Upper lobe of right lung (tissue), 1 donor: ENCODE measurements around the gene CHD1. TPM values are rescaled to one million over a fixed set of nuclear protein-coding genes. Genes with fewer than 3 reads are reported as not detected.

ENCODE experiments used
- ATAC-seq: fragments of 200-7000 bp; cut with Tn5 transposase; one replicate; pipeline ENCODE4 v1.9.1; 2020; ENCODE audit warnings: mild to moderate bottlenecking, moderate library complexity
- DNase-seq: peaks from one replicate; pipeline ENCODE4 v3.0.0-alpha.2; 2020
- H3K27ac ChIP-seq: fragments of 200-600 bp; one replicate; pipeline ENCODE4 v1.8.0; 2022
- H3K27me3 ChIP-seq: fragments of 200-600 bp; one replicate; pipeline ENCODE4 v1.8.0; 2022; ENCODE audit warnings: mild to moderate bottlenecking
- H3K36me3 ChIP-seq: fragments of 200-600 bp; one replicate; pipeline ENCODE4 v1.8.0; 2022
- H3K4me1 ChIP-seq: fragments of 200-600 bp; one replicate; pipeline ENCODE4 v1.8.0; 2022
- H3K4me3 ChIP-seq: fragments of 200-600 bp; one replicate; pipeline ENCODE4 v1.8.0; 2022; ENCODE audit warnings: mild to moderate bottlenecking
- H3K9me3 ChIP-seq: fragments of 200-600 bp; one replicate; pipeline ENCODE4 v1.8.0; 2022
- intact Hi-C: fragments of 100-400 bp; cut with DNase I; formaldehyde crosslinking; loops from one replicate; pipeline ENCODE4 v1.11.0; 2022
- total RNA-seq: library from RNA; stranded (reverse); fragmentation: NEBNext Ultra II Directional; extraction: Animal tissue kit (Norgen Biotek cat#: 25700); gene quantifications from one replicate; pipeline ENCODE4 v1.2.1, GENCODE V29; 2021
- TF ChIP-seq, protein P1 (sequence below): fragments of 200-600 bp; IDR thresholded peaks from one replicate; pipeline ENCODE4 v1.8.0; 2022; ENCODE audit warnings: antibody characterized with exemption
- donor health status: DM: no; HTN: yes; CAD: no; lungs with severe emphysema.

The CHD1 gene
- total RNA-seq, 1 donor from 2014 or later: 33.3 TPM

DNA sequence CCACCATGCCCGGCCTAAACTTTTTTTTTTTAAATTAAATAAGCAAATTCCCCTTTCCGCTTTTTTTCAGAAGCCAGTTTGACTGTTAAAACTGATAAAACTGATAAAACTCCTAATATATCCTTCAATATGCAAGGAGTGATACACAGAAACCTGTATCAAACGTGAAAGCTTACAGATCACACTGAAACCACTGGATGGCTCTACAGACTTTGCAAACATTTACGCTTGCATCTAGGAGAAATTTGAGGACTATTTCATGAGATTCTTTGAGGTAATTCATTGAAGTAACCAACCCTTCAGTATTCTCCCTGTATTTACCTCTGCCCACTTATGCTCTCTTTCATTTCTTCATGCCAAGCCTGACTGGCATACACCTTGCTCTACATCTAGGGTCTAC lies 40.6 kb upstream of the CHD1 start:
- no peak for DNase-seq
- TF ChIP-seq, protein P1, sequence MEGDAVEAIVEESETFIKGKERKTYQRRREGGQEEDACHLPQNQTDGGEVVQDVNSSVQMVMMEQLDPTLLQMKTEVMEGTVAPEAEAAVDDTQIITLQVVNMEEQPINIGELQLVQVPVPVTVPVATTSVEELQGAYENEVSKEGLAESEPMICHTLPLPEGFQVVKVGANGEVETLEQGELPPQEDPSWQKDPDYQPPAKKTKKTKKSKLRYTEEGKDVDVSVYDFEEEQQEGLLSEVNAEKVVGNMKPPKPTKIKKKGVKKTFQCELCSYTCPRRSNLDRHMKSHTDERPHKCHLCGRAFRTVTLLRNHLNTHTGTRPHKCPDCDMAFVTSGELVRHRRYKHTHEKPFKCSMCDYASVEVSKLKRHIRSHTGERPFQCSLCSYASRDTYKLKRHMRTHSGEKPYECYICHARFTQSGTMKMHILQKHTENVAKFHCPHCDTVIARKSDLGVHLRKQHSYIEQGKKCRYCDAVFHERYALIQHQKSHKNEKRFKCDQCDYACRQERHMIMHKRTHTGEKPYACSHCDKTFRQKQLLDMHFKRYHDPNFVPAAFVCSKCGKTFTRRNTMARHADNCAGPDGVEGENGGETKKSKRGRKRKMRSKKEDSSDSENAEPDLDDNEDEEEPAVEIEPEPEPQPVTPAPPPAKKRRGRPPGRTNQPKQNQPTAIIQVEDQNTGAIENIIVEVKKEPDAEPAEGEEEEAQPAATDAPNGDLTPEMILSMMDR: peak; percentile 10
- H3K4me3 ChIP-seq: no peak overlapping the region
- no peak overlapping the region for H3K27ac ChIP-seq
- no peaks in the 10 kb centered on the region for H3K9me3 ChIP-seq
- intact Hi-C loops: no loop called here
- peak; percentile 62 for ATAC-seq
- no peaks in the 10 kb centered on the region for H3K36me3 ChIP-seq
- H3K4me1 ChIP-seq: no peaks in the 10 kb centered on the region
- no peaks in the 10 kb centered on the region for H3K27me3 ChIP-seq

DNA sequence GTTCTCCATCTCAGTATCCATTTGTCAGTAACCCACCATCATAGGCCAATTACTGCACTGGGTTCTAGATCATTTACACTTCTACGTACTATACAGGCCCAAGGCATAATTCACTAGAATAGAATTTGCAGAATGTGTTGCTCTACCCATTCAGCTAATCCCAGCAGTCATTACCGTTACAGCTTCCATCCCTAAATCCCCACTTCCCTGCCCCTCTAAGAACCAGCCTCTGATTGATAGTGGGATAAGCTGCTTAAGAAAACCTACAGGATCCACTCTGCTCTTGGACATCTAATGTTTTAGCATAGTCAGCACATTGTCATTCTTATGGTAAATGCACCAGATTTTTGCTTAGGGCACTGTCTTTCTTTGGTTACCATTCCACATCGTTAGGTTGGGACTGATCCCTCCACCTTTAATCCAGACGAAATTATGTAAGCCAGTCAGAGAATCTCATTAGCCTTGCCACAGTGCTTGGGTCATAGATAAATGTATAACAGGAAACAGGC lies 39.3 kb upstream of the CHD1 start:
- Histone ChIP-seq H3K27ac (no peak overlapping the region), H3K4me3 (no peak overlapping the region), H3K4me1 (no peaks in the 10 kb centered on the region), H3K36me3 (no peaks in the 10 kb centered on the region), H3K27me3 (no peaks in the 10 kb centered on the region), H3K9me3 (no peaks in the 10 kb centered on the region)
- intact Hi-C loops: no loop called here
- no peak for DNase-seq
- TF ChIP-seq, protein P1: no peak
- ATAC-seq: no peak

DNA sequence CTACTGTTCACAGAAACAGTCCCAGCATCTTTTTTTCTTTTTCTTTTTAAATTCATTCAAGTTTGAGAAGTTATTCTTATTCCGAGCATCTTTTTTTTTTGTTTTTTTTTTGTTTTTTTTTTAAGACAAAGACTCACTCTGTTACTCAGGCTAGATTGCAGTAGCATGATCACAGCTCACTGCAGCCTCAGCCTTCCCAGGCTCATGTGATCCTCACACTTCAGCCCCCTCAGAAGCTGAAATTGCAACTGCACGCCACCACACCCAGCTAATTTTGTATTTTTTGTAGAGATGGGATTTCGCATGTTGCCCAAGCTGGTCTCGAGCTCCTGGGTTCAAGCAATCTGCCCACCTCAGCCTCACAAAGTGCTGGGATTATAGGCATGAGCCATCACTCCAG lies 36.4 kb upstream of the CHD1 start:
- no peaks in the 10 kb centered on the region for H3K27me3 ChIP-seq
- H3K4me3 ChIP-seq: no peak overlapping the region
- H3K36me3 ChIP-seq: no peaks in the 10 kb centered on the region
- H3K4me1 ChIP-seq: no peaks in the 10 kb centered on the region
- ATAC-seq: no peak
- intact Hi-C loops: no loop called here
- no peaks in the 10 kb centered on the region for H3K9me3 ChIP-seq
- H3K27ac ChIP-seq: no peak overlapping the region
- DNase-seq: no peak
- TF ChIP-seq, protein P1: no peak

DNA sequence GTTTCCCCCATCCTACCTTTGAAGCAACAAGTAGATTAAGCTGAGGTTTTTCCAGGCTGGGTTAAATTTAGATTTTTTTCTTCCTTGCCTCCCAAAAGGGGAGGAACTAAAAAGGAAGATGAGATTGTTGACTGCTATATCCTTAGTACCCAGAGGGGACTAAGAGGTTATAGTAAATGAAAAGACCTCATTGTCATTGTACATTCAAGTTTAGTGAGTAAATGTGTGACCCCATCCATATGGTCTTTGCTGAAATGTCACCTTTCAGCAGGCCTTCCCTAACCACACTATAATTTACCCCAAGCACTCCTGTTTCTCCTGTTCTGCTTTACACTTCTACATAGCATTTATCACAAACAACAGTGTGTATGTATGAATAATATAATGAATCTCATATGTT lies 35.8 kb upstream of the CHD1 start:
- Histone ChIP-seq H3K27ac (no peak overlapping the region), H3K27me3 (no peaks in the 10 kb centered on the region), H3K4me3 (no peak overlapping the region), H3K9me3 (no peaks in the 10 kb centered on the region), H3K36me3 (no peaks in the 10 kb centered on the region), H3K4me1 (no peaks in the 10 kb centered on the region)
- TF ChIP-seq, protein P1: no peak
- ATAC-seq (no peak), DNase-seq (no peak)
- intact Hi-C loops: no loop called here

DNA sequence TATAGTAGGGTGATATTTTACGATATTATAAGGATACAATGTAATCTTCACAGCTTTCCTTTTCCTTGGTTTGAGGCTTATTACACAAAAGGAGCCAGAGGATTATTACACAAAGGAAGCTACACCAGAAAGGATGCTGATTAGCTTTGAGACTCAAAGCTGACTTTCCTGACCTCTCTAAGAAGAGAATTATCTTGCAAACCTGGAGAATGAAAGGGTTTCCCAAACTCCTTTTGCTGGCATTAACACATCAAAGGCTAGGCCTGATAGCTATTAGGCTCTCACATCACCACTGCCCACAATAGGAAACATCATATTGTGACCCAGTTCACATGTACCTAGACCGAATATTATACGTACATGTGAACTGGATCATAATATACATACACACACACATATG lies 34.2 kb upstream of the CHD1 start:
- H3K27ac ChIP-seq: no peak overlapping the region
- no peaks in the 10 kb centered on the region for H3K36me3 ChIP-seq
- TF ChIP-seq, protein P1: no peak
- intact Hi-C loops: no loop called here
- DNase-seq: no peak
- H3K4me1 ChIP-seq: no peaks in the 10 kb centered on the region
- ATAC-seq: no peak
- H3K4me3 ChIP-seq: no peak overlapping the region
- H3K27me3 ChIP-seq: no peaks in the 10 kb centered on the region
- no peaks in the 10 kb centered on the region for H3K9me3 ChIP-seq

DNA sequence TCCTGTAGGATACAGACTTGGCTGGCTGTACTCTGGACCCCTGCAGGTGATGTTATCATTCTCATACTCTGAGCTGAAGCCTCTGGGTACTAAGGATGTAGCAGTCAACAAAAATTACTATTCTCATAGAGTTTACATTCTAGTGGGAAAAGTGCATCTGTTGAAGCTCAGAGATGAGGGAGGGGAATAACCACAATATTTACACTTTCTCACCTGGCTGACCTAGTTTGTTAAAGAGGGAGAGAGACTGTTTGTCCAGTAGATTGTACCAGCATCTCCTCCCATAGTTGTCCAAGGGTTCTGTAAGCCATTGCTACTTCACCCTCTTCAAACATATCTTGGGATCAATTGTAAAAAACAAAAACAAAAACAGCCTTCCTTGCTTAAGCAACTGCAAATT lies 33.8 kb upstream of the CHD1 start:
- Histone ChIP-seq H3K27ac (no peak overlapping the region), H3K9me3 (no peaks in the 10 kb centered on the region), H3K36me3 (no peaks in the 10 kb centered on the region), H3K27me3 (no peaks in the 10 kb centered on the region), H3K4me3 (no peak overlapping the region), H3K4me1 (no peaks in the 10 kb centered on the region)
- ATAC-seq (no peak), DNase-seq (no peak)
- intact Hi-C loops: no loop called here
- TF ChIP-seq, protein P1: no peak
